Duodenal mucosa (tissue), 2 donors: ENCODE measurements around the gene NHLRC4.

Experiments
- H3K27ac ChIP-seq: one replicate; pipeline ENCODE4 v1.7.0; 2013; ENCODE audit warnings: low read depth, low read length
- H3K27me3 ChIP-seq, 2 donors: one replicate each; pipeline ENCODE4 v1.7.0; 2013; ENCODE audit warnings: low read length in 2 of 2, control low read depth in 1 of 2; ENCODE audit not compliant: insufficient read depth in 2 of 2, control insufficient read depth in 1 of 2
- H3K36me3 ChIP-seq, 2 donors: one replicate each; pipeline ENCODE4 v1.7.0; 2013; ENCODE audit warnings: low read length in 2 of 2, control low read depth in 1 of 2; ENCODE audit not compliant: insufficient read depth in 2 of 2, control insufficient read depth in 1 of 2
- H3K4me1 ChIP-seq, 2 donors: one replicate each; pipeline ENCODE4 v1.7.0; 2013; ENCODE audit warnings: low read length in 2 of 2, control low read depth in 1 of 2; ENCODE audit not compliant: insufficient read depth in 2 of 2, control insufficient read depth in 1 of 2
- H3K4me3 ChIP-seq, 2 donors: one replicate each; pipeline ENCODE4 v1.7.0; 2013; ENCODE audit warnings: low read length in 2 of 2, low read depth in 1 of 2
- H3K9ac ChIP-seq, 2 donors: one replicate each; pipeline ENCODE4 v1.7.0; 2013; ENCODE audit warnings: low read length in 2 of 2, low read depth in 1 of 2
- H3K9me3 ChIP-seq, 2 donors: one replicate each; pipeline ENCODE4 v1.7.0; 2013; ENCODE audit warnings: low read length in 2 of 2, control low read depth in 1 of 2; ENCODE audit not compliant: control insufficient read depth in 1 of 2

The NHLRC4 gene

DNA sequence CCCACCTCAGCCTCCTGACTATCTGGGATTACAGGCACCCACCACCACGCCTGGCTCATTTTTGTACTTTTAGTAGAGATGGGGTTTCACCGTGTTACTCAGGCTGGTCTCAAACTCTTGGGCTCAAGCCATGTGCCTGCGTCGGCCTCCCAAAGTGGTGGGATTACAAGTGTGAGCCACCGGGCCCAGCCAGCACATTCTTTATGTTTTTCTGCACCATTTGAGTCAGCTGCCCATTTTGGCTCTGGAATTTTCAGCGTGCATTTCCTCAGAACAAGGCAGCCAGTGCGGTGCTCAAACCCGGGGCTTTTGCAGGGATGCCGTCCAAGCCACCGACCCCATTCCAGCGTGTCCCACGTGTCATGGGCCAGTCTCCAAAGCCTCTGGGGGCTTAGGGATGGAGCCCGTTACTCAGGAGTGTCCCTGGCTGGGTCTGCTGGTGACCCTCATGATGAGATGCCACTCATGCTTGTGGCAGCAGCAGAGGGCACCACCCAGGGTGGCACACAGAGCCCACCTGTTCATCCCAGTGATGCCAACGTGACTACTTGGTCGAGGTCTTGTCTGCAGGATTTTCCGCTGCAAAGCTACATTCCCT, 19.3 kb downstream of the NHLRC4 start:
- Histone ChIP-seq H3K4me3 (no peak overlapping the region), H3K36me3 (no peaks in the 10 kb centered on the region), H3K9ac (no peak overlapping the region), H3K27me3 (peaks cover 3 to 6% of the 10 kb centered on the region in 2 donors), H3K27ac (no peak overlapping the region), H3K4me1 (peaks cover 10 to 24% of the 10 kb centered on the region in 2 donors), H3K9me3 (no peaks in the 10 kb centered on the region)

DNA sequence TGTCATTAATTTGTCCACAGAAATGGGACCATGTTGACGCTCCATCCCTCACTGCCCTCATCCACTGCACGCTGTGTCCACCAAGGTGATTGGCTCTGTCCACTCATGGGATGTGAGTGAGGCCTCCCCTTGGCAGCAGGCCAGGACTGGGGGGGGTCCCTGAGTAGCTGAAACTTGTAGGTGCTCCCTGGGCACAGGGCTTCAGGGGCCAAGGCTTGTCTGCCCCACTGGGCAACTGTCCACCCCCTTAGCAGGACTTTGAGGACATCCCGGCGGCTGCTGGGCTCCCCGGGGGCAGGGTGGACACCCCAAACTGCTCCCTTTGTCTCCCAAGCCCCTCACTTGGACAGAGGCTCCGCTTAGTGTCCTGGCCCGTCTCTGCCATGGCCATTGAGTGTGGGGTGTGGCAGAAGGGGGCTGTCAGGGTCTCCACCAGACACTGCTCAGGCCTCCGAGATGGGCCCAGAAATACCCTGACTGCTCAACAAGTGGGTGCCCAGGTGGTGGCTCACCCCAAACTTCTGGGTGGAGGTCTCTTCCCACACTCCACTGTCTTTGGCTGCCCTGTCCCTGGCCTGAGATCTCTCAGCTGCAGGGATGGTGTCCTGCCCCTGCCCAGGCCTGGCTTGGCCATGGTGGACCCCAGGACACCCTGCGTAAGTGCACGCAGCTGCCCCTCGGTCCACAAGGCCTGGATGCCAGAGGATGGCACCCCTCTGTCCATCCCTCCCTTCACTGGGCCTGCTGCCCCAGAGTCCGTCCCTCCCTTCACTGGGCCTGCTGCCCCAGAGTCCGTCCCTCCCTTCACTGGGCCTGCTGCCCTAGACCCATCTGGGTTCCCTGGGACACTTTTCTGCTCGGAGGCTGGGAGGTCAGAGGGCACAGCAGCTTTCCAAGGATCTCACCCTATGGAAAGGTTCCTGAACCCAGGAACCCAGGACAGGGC, 20.1 kb downstream of the NHLRC4 start:
- peaks cover 16 to 29% of the 10 kb centered on the region in 2 donors for H3K4me1 ChIP-seq
- peak overlapping the region in 1 of 2 donors; percentile 83 for H3K4me3 ChIP-seq
- no peaks in the 10 kb centered on the region for H3K9me3 ChIP-seq
- no peaks in the 10 kb centered on the region for H3K36me3 ChIP-seq
- peaks cover 3 to 6% of the 10 kb centered on the region in 2 donors for H3K27me3 ChIP-seq
- H3K9ac ChIP-seq, result peak overlapping the region in 1 of 2 donors; percentile 88
- no peak overlapping the region for H3K27ac ChIP-seq

DNA sequence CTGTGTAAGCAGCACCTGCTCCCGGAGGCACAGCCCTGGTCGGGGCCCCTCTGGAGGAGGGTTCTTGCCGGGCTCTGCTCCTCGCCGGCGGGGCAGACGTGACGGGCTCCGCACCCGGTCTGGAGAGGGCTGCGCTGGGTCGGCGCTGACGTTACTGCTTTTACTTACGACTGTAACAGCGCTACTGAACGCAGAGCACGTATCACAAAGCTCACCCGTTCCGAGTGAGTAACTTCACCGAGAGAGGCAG, 21.8 kb downstream of the NHLRC4 start:
- H3K36me3 ChIP-seq, result no peaks in the 10 kb centered on the region
- peaks cover 32 to 46% of the 10 kb centered on the region in 2 donors for H3K4me1 ChIP-seq
- H3K9ac ChIP-seq, result peak overlapping the region; percentile 73 to 88
- no peaks in the 10 kb centered on the region for H3K9me3 ChIP-seq
- H3K4me3 ChIP-seq, result peak overlapping the region; percentile 81 to 83
- H3K27me3 ChIP-seq, result peaks cover 3 to 6% of the 10 kb centered on the region in 2 donors
- H3K27ac ChIP-seq, result peak overlapping the region; percentile 97

GRCh38 chr16:588889-589657, 22.3 kb downstream of the NHLRC4 start:
- H3K4me1 ChIP-seq, result peaks cover 37 to 51% of the 10 kb centered on the region in 2 donors
- peaks cover 3 to 6% of the 10 kb centered on the region in 2 donors for H3K27me3 ChIP-seq
- H3K9me3 ChIP-seq, result no peaks in the 10 kb centered on the region
- peak overlapping the region; percentile 81 to 83 for H3K4me3 ChIP-seq
- peak overlapping the region; percentile 97 for H3K27ac ChIP-seq
- H3K9ac ChIP-seq, result peak overlapping the region; percentile 76 to 88
- no peaks in the 10 kb centered on the region for H3K36me3 ChIP-seq

GRCh38 chr16:589658-590187, 22.9 kb downstream of the NHLRC4 start, which contains the start of gene RAB40C:
Gene RAB40C, plus strand, starts transcription at chr16:590066. Its CDS starts 226 bp downstream, at chr16:590292.
- no peaks in the 10 kb centered on the region for H3K36me3 ChIP-seq
- H3K4me1 ChIP-seq, result peaks cover 43 to 56% of the 10 kb centered on the region in 2 donors
- peak within 1 kb of the TSS; percentile 92 to 98 for H3K9ac ChIP-seq
- peak within 1 kb of the TSS; percentile 83 to 86 for H3K4me3 ChIP-seq
- H3K27ac ChIP-seq, result peak within 1 kb of the TSS; percentile 97
- no peaks in the 10 kb centered on the region for H3K9me3 ChIP-seq
- peaks cover 3 to 6% of the 10 kb centered on the region in 2 donors for H3K27me3 ChIP-seq

- no peaks in the 10 kb centered on the region for H3K9me3 ChIP-seq
- H3K27me3 ChIP-seq, result peaks cover 3 to 5% of the 10 kb centered on the region in 2 donors
- no peaks in the 10 kb centered on the region for H3K36me3 ChIP-seq
- H3K9ac ChIP-seq, result peak overlapping the region; percentile 92 to 98
- H3K27ac ChIP-seq, result peak overlapping the region; percentile 87
- H3K4me3 ChIP-seq, result peak overlapping the region; percentile 79 to 86
- peaks cover 48 to 61% of the 10 kb centered on the region in 2 donors for H3K4me1 ChIP-seq
Measured at GRCh38 chr16:590188-590814, 23.5 kb downstream of the NHLRC4 start.

DNA sequence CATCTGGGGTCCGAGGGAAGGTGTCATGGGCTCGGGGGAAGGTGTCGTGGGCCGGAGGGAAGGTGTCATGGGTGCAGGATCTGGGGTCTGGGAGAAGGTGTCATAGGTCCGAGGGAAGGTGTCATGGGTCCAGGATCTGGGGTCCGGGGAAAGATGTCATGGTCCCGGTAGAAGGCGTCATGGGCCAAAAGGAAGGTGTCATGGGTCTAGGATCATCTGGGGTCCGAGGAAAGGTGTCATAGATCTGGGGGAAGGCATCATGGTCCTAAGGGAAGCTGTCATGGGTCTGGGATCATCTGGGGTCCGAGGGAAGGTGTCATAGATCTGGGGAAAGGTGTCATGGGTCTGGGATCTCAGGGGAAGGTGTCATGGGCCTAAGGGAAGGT, 24.0 kb downstream of the NHLRC4 start:
- Histone ChIP-seq H3K27ac (peak overlapping the region; percentile 87), H3K4me3 (peak overlapping the region; percentile 79 to 86), H3K27me3 (peaks cover 0 to 3% of the 10 kb centered on the region in 2 donors), H3K9me3 (no peaks in the 10 kb centered on the region), H3K36me3 (peaks cover 0 to under 1% of the 10 kb centered on the region in 2 donors), H3K4me1 (peaks cover 52 to 61% of the 10 kb centered on the region in 2 donors), H3K9ac (peak overlapping the region; percentile 92 to 98)

DNA sequence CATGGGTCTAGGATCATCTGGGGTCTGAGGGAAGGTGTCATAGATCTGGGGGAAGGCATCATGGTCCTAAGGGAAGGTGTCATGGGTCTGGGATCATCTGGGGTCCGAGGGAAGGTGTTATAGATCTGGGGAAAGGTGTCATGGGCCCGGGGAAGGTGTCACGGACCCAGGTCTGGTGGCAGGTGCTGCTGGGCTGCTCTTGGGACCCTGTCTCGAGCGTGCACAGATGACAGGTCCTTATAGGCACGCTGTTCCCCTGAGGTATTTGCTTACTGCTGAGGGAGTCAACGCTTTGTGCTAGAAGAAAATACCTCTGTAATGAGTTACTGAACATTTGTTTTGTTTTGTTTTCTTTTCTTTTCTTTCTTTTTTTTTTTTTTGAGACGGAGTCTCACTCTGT, 24.4 kb downstream of the NHLRC4 start:
- H3K27ac ChIP-seq, result no peak overlapping the region
- H3K4me1 ChIP-seq, result peaks cover 56 to 61% of the 10 kb centered on the region in 2 donors

DNA sequence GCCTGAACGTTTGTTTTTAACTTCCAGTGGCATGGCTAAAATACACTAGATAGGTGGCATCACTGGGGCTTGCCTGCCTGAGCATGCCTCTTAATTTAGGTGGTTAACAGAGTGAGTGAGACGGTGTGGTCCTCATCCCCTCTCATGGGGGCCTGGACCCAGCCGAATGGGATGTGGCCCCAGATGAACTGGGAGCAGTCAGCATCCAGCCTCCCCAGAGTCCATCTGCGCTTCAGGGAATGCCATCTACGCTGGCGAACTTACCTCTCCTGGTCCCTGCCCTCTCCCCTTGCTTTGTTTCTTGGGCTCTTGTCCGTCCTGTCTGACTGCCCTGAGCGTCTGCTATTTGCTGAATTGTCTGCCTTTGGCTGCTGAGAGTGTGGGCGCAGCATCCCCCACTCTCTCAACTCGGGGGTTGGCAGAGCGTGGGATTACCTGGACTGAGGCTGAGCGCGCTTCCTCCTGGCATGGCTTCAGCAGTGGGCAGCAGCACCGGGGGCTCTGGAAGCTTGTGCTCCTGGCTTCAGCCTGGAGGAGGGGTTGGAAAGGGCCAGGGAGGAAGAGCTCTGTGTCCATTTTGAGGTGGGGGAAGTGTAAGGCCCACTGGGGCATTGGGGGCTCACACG, 25.2 kb downstream of the NHLRC4 start:
- Histone ChIP-seq H3K4me3 (peak overlapping the region; percentile 15 to 41), H3K9me3 (no peaks in the 10 kb centered on the region), H3K27ac (peak overlapping the region; percentile 92), H3K36me3 (peaks cover 0 to 13% of the 10 kb centered on the region in 2 donors), H3K4me1 (peaks cover 61% of the 10 kb centered on the region in 2 donors), H3K27me3 (no peaks in the 10 kb centered on the region), H3K9ac (peak overlapping the region; percentile 70 to 92)

More for the DNA sequence above, 24.4 kb downstream of the NHLRC4 start:
- Histone ChIP-seq H3K9me3 (no peaks in the 10 kb centered on the region), H3K27me3 (peaks cover 0 to 1% of the 10 kb centered on the region in 2 donors), H3K36me3 (peaks cover 0 to 5% of the 10 kb centered on the region in 2 donors), H3K9ac (peak overlapping the region; percentile 92 to 98), H3K4me3 (peak overlapping the region; percentile 79 to 86)
